Fibroblast of lung (primary cell): ENCODE data around the gene SPOCK3. TPM values are rescaled to one million over a fixed set of nuclear protein-coding genes. Genes with fewer than 3 reads are reported as not detected.

Experiments used
- DNase-seq, 2 donors: peaks; one replicate each; pipeline versions ENCODE4 v3.0.0 to v3.0.0-alpha.2; 2010; ENCODE audit warnings: low read depth in 2 of 2
- H2AFZ ChIP-seq: 2 replicates; pipeline ENCODE4 v1.5.1; 2012; ENCODE audit warnings: low read length, control low read depth, inconsistent platforms
- H3K27ac ChIP-seq: 2 replicates; pipeline ENCODE4 v1.5.1; 2011; ENCODE audit warnings: low read length, control low read depth; ENCODE audit not compliant: insufficient read depth
- H3K27me3 ChIP-seq: 2 replicates; pipeline ENCODE4 v1.5.1; 2011; ENCODE audit warnings: mild to moderate bottlenecking, low read length; ENCODE audit not compliant: control insufficient read depth, insufficient read depth
- H3K36me3 ChIP-seq: 2 replicates; pipeline ENCODE4 v1.5.1; 2011; ENCODE audit warnings: low read length; ENCODE audit not compliant: control insufficient read depth, insufficient read depth
- H3K4me1 ChIP-seq: 2 replicates; pipeline ENCODE4 v1.5.1; 2011; ENCODE audit warnings: low read length; ENCODE audit not compliant: control insufficient read depth, insufficient read depth; ENCODE audit errors: extremely low read depth
- H3K4me2 ChIP-seq: 2 replicates; pipeline ENCODE4 v1.5.1; 2011; ENCODE audit warnings: low read length, control low read depth; ENCODE audit not compliant: insufficient read depth; ENCODE audit errors: extremely low read depth
- H3K4me3 ChIP-seq, 4 experiments: fragments of 200-600 bp in 1 of 4; sonication (generic) in 1 of 4; replicated peaks in 1 of 4; 2 replicates each; pipeline ENCODE4 v1.5.1; 2011 to 2016; ENCODE audit warnings: low read length in 4 of 4, low read depth in 3 of 4, mild to moderate bottlenecking in 3 of 4, control low read depth in 2 of 4, inconsistent platforms in 1 of 4, mixed read lengths in 1 of 4; ENCODE audit not compliant: insufficient read depth in 1 of 4; ENCODE audit errors: control extremely low read depth in 1 of 4
- H3K79me2 ChIP-seq: 2 replicates; pipeline ENCODE4 v1.5.1; 2012; ENCODE audit warnings: mild to moderate bottlenecking, low read length, inconsistent platforms; ENCODE audit not compliant: control insufficient read depth, insufficient read depth
- H3K9ac ChIP-seq: 2 replicates; pipeline ENCODE4 v1.5.1; 2011; ENCODE audit warnings: mild to moderate bottlenecking, low read length, control low read depth; ENCODE audit not compliant: insufficient read depth
- H3K9me3 ChIP-seq: 2 replicates; pipeline ENCODE4 v1.5.1; 2012; ENCODE audit warnings: low read depth, low read length; ENCODE audit not compliant: control insufficient read depth, insufficient read depth
- H4K20me1 ChIP-seq: 2 replicates; pipeline ENCODE4 v1.5.1; 2011; ENCODE audit warnings: low read length; ENCODE audit not compliant: control insufficient read depth, insufficient read depth; ENCODE audit errors: extremely low read depth
- CTCF ChIP-seq, 2 donors: IDR thresholded peaks in 1 of 2; conservative IDR thresholded peaks in 1 of 2; 1 replicate in 1 of 2; 2 replicates in 1 of 2; pipeline ENCODE4 v1.5.1; 2011 to 2012; ENCODE audit warnings: low read length in 2 of 2, control low read depth in 1 of 2, inconsistent platforms in 1 of 2, low read depth in 1 of 2, mild to moderate bottlenecking in 1 of 2
- EZH2 ChIP-seq: IDR thresholded peaks from 2 replicates; pipeline ENCODE4 v1.5.1; 2012; ENCODE audit warnings: low read length, control low read depth, mild to moderate bottlenecking; ENCODE audit errors: missing control alignments
- polyA plus RNA-seq, 2 donors: library from polyadenylated mRNA; depleted of rRNA in 1 of 2; stranded (reverse) in 1 of 2; unstranded in 1 of 2; fragments of >200 nt; gene quantifications; 2 replicates each; pipeline ENCODE4 v1.2.1, GENCODE V29; 2011 to 2012; ENCODE audit warnings: missing spikeins in 1 of 2
- total RNA-seq: library from RNA; depleted of rRNA; stranded (reverse); fragments of >200 nt; gene quantifications from 2 replicates; pipeline ENCODE4 v1.2.1, GENCODE V29; 2014

SPOCK3 gene
- total and polyA plus RNA-seq, 2 donors (not counting 1 experiment from before 2014, with no cell fraction given): under 0.01 to 0.08 TPM

- Histone ChIP-seq H3K4me2 (no peak overlapping the region), H3K27ac (no peak overlapping the region), H3K27me3 (no peaks in the 10 kb centered on the region), H2AFZ (no peak overlapping the region), H3K4me3 (no peak overlapping the region), H4K20me1 (no peaks in the 10 kb centered on the region), H3K79me2 (no peaks in the 10 kb centered on the region), H3K36me3 (no peaks in the 10 kb centered on the region), H3K9me3 (no peaks in the 10 kb centered on the region), H3K4me1 (no peaks in the 10 kb centered on the region), H3K9ac (no peak overlapping the region)
- no peak for DNase-seq
- TF ChIP-seq EZH2 (no peak), CTCF (conservative IDR thresholded peaks at IDR 0.05 in 1 of 2, IDR thresholded peaks at IDR 0.05 in 1 of 2; ENCODE audit: low read depth in 1 of 2, low read length in 2 of 2) (no peak)
Observed at GRCh38 chr4:166823848-166824247, 410.4 kb downstream of the SPOCK3 start.

- Histone ChIP-seq H3K4me1 (no peaks in the 10 kb centered on the region), H3K27me3 (no peaks in the 10 kb centered on the region), H3K79me2 (no peaks in the 10 kb centered on the region), H3K9me3 (no peaks in the 10 kb centered on the region), H3K27ac (no peak overlapping the region), H4K20me1 (no peaks in the 10 kb centered on the region), H3K4me2 (no peak overlapping the region), H3K36me3 (no peaks in the 10 kb centered on the region), H3K9ac (no peak overlapping the region), H2AFZ (no peak overlapping the region), H3K4me3 (no peak overlapping the region)
- DNase-seq: peak in 1 of 2 donors; percentile 18
- TF ChIP-seq CTCF (conservative IDR thresholded peaks at IDR 0.05 in 1 of 2, IDR thresholded peaks at IDR 0.05 in 1 of 2; ENCODE audit: low read depth in 1 of 2, low read length in 2 of 2): no peak
- TF ChIP-seq EZH2: no peak
Observed at GRCh38 chr4:166823126-166823525, 411.2 kb downstream of the SPOCK3 start.

- no peak for DNase-seq
- H3K27me3 ChIP-seq: no peaks in the 10 kb centered on the region
- H3K9ac ChIP-seq: no peak overlapping the region
- no peak overlapping the region for H2AFZ ChIP-seq
- no peak for TF ChIP-seq EZH2
- no peak for TF ChIP-seq CTCF (conservative IDR thresholded peaks at IDR 0.05 in 1 of 2, IDR thresholded peaks at IDR 0.05 in 1 of 2; ENCODE audit: low read depth in 1 of 2, low read length in 2 of 2)
- H3K4me3 ChIP-seq: no peak overlapping the region
- no peaks in the 10 kb centered on the region for H3K36me3 ChIP-seq
- H3K9me3 ChIP-seq: no peaks in the 10 kb centered on the region
- H3K4me2 ChIP-seq: no peak overlapping the region
- H4K20me1 ChIP-seq: no peaks in the 10 kb centered on the region
- no peaks in the 10 kb centered on the region for H3K79me2 ChIP-seq
- H3K4me1 ChIP-seq: no peaks in the 10 kb centered on the region
- H3K27ac ChIP-seq: no peak overlapping the region
Observed at GRCh38 chr4:166822386-166822785, 411.9 kb downstream of the SPOCK3 start.
